Spleen (tissue), 7 donors: Measurements from ENCODE around the gene SPEM1.

ENCODE experiments used
- POLR2A ChIP-seq, 3 donors: fragments of 450-650 bp; IDR thresholded peaks; one replicate each; pipeline ENCODE4 v1.5.1; 2017; ENCODE audit warnings: antibody characterized with exemption in 3 of 3, mild to moderate bottlenecking in 1 of 3
- POLR2AphosphoS5 ChIP-seq, 3 donors: sonication (generic); formaldehyde crosslinking; IDR thresholded peaks; one replicate each; pipeline ENCODE4 v1.5.1; 2017; ENCODE audit warnings: antibody characterized with exemption in 3 of 3
- TF ChIP-seq, protein P1 (sequence below), 11 experiments: fragments of 200-600 bp in 7 of 11; fragments of 450-650 bp in 4 of 11; sonication (generic) in 4 of 11; IDR thresholded peaks in 8 of 11; conservative IDR thresholded peaks in 3 of 11; 1 replicate in 7 of 11; 2 replicates in 4 of 11; pipeline versions ENCODE4 v1.4.0 to v1.8.0; 2016 to 2021; ENCODE audit warnings: antibody characterized with exemption in 11 of 11, inconsistent platforms in 4 of 11, mild to moderate bottlenecking in 1 of 11
- donor health status: DM: no; HTN: no; CAD: no; lungs with moderate emphysema.
- donor health status: DM: no; HTN: no; CAD: no.
- donor health status: DM: no; HTN: no; CAD: no.

GRCh38 chr17:7417056-7417655 lies 3.0 kb upstream of the SPEM1 start:
- TF ChIP-seq, protein P1, sequence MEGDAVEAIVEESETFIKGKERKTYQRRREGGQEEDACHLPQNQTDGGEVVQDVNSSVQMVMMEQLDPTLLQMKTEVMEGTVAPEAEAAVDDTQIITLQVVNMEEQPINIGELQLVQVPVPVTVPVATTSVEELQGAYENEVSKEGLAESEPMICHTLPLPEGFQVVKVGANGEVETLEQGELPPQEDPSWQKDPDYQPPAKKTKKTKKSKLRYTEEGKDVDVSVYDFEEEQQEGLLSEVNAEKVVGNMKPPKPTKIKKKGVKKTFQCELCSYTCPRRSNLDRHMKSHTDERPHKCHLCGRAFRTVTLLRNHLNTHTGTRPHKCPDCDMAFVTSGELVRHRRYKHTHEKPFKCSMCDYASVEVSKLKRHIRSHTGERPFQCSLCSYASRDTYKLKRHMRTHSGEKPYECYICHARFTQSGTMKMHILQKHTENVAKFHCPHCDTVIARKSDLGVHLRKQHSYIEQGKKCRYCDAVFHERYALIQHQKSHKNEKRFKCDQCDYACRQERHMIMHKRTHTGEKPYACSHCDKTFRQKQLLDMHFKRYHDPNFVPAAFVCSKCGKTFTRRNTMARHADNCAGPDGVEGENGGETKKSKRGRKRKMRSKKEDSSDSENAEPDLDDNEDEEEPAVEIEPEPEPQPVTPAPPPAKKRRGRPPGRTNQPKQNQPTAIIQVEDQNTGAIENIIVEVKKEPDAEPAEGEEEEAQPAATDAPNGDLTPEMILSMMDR (IDR thresholded peaks at IDR 0.05 in 8 of 11, conservative IDR thresholded peaks at IDR 0.05 in 3 of 11), result no peak
- TF ChIP-seq POLR2A (IDR thresholded peaks at IDR 0.05) (no peak), POLR2AphosphoS5 (IDR thresholded peaks at IDR 0.05) (no peak)
